GM23248 (cell line): ENCODE results near the gene TCHP.

ENCODE experiments used
- EZH2 ChIP-seq: fragments of 200-600 bp; sonication (generic); IDR thresholded peaks from 2 replicates; pipeline ENCODE4 v1.6.1; 2018; ENCODE audit warnings: antibody characterized with exemption, mild to moderate bottlenecking; ENCODE audit not compliant: insufficient read depth, poor library complexity, severe bottlenecking
- EZH2phosphoT487 ChIP-seq: fragments of 200-600 bp; sonication (generic); IDR thresholded peaks from 2 replicates; pipeline ENCODE4 v1.6.1; 2018; ENCODE audit warnings: antibody characterized with exemption, moderate library complexity, mild to moderate bottlenecking, low read depth; ENCODE audit not compliant: insufficient read depth

DNA sequence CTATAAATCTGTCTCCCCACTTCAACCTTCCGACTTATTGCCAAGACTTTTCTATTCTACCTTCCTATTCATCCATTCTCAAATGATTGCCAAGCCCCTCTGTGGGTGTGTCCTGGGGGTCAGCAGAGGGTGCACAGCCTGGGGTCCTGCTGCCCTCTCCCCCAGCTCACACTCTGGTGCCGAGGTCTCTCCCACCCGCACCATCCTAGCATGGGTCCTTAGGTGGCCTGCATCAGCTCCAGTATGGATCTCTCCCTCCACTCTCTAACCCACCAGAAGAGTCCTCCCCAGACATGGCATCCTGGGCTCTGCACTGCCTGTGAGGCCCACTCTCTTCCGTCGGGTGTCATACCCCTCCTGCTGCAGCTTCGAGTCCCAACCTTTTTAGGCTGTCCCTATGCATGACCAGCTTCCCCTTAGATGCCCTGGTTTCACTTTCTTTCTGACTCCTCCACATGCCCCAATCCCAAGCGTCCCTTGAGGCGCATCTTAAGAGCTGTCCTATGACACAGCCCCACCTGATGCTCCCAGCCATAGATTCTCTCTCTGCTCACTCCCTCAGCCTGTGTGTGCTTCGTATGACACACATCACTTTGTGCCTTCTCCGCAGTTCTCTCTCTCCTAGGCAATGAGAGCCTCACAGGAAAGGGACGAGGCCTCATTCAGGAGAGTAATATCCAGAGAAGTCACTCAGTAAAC lies 52.2 kb downstream of the TCHP start:
- TF ChIP-seq EZH2phosphoT487 = no peak
- TF ChIP-seq EZH2 = no peak
